GM18505 (cell line): ENCODE measurements around the gene EEA1.
"Not testable (repeated sequence)": the region's sequence is repeated elsewhere in the genome, so short reads cannot be mapped to it uniquely, and the experiment has no call there.

ENCODE experiments used
- ATAC-seq: cut with Tn5 transposase; IDR thresholded peaks from one replicate; pipeline ENCODE4 v1.9.1; 2021; ENCODE audit not compliant: unreplicated experiment
- POLR2A ChIP-seq: IDR thresholded peaks from 4 replicates; pipeline ENCODE4 v1.6.1; 2011; ENCODE audit warnings: borderline replicate concordance; ENCODE audit not compliant: insufficient read depth, insufficient read length; ENCODE audit errors: extremely low read depth

The EEA1 gene

DNA sequence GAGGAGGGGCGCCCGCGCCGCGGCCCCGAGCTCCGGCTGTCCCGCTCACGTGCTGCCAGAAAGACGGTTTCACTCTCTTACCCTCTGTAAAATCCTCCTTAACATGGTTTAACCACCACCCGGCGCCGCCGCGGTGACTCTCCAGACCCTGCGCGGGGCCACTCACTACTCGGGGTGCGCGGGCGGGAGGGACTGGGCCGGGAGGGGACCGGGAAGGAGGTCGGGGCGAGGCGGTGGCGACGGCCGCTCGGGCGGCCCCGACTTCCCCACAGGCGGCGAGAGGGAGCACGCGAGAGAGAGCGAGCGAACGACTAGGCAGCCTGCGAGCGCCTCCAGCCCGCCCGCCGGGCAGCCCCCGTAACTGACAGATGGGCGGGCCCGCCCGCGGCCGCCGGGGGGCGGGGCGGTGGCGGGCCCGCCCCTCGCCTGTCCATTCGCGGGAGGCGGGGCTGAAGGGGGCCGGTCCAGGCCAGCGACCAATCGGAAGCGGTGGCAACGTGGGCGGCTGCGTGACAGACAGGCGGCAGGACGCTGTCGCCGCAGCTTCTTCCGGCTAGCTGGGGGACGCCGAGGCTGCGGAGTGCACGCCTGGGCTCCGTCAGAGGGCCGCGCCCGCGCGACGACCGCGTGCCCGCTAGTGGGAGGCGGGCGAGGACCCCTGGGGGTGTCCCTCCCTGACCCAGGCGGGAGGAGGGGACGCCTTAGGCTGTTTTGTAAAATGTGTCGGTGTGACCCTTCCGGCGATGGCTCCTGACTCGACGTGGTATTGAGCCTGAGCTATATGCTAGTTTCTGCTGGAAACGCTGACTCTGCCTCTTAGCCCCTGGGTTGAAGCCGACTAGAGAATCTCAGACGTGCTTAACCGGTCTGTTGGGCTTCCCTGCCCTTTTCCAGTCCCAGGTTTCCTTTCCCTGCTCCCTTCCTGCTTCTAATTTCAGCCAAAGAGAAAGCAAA lies at the start of gene EEA1:
EEA1 (minus strand) TSS at position 334 of the 954 bp plus-strand sequence; CDS start at position 105, 229 bp downstream.
- peak; percentile 82 for ATAC-seq
- TF ChIP-seq POLR2A, result peak; percentile 96

DNA sequence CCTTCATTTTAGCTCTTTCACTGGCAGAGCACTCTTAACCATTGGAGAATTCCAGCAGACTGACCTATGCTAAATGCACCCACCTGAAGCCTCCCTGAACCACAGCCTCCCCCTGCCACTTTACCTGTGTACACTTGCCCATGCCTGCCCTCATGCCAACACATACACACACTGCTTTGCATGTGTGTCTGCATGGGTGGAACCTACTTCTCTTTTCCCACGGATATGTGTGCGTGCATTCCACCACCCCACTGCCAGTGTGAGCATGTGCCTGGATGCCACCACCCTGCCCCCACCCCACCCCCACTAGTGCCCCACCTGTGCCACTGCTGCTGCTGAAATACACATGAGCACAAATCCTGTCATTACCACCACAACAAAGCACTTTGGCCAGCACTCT lies 49.5 kb upstream of the EEA1 start:
- TF ChIP-seq POLR2A, result no peak
- no peak for ATAC-seq

DNA sequence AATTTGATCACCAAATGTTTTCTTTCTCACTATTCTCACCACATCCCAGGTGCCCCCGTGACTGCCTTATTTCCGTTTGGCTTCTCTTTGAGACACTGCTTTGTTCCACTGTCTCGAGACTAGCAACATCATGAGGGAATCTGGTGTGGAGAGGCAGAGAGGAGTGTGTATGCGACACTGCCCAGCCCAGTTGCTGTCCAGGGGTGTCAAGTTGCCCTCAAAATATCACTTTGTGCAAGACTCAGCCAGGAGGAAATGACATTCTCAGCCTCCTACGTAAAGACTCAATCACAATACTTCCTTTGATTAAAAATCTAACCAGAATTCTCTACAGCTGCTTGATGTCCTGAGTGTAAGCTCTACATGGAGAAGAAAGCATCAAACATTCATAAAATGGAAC lies 48.2 kb upstream of the EEA1 start:
- ATAC-seq, result no peak
- TF ChIP-seq POLR2A, result no peak

DNA sequence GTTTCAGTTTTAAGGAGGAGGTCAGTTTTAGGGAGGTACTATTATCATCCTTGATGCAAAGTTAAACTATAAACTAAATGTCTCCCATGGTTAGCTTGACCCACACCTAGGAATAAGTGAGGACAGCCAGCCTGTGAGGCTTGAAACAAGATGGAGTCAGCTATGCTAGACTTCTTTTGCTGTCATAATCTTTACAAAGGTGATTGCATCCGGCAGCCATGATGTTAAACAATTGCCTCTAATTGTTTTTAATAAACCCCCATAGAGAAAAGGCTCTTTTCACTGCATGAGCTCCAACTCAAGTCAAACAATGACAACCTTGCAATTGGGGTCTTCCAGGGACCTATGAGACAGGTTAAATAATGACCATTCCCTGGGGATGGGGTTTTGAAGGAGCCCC lies 45.7 kb upstream of the EEA1 start:
- ATAC-seq, result no peak
- TF ChIP-seq POLR2A, result no peak

DNA sequence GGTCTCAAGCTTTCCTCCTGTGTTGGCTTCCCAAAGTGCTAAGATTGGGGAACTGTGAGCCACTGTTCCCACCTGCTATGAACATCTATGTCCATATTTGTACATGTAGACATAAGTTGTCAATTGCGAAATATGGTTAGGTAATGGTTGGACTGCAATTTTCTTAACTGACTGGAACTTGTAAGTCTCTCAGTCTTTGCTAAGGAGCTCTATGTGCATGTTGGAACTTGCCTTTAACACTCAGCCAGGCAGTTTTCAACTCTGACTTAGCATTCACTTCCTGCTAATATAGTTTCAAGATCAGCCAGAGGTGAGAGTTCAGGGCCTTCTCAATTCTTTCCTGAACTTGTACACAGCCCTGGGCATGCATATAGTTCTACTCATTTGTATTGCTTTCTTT lies 44.5 kb upstream of the EEA1 start:
- peak; percentile 32 for TF ChIP-seq POLR2A
- no peak for ATAC-seq

DNA sequence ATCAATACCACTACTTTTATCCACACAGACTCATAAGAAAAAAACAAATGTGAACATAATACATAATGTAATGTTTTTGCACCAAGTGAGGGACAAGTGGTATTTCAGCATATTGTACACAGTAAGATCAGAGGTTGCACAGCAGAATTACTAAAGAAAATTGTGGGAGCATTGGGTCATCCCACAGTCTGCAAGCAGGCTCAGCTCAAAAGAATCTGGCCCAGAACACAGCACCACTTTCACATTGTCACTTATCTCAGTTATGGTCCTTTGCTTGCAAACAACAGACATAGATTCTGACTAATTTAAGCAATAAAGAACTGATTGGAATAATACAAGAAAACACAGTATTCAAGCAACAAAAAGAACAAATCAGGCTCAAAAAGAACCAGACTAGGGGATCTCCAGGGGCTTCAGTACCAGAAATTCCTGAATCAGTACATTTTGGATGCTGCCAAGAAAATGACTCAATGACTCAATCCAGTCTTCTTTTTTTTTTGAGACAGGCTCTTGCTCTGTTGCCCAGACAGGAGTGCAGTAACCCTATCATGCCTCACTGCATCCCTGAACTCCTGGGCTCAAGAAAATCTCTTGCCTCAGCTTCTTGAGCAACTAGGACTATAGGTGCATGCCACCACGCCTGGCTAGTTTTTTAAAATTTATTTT lies 42.9 kb upstream of the EEA1 start:
- ATAC-seq, result no peak
- TF ChIP-seq POLR2A, result no peak

DNA sequence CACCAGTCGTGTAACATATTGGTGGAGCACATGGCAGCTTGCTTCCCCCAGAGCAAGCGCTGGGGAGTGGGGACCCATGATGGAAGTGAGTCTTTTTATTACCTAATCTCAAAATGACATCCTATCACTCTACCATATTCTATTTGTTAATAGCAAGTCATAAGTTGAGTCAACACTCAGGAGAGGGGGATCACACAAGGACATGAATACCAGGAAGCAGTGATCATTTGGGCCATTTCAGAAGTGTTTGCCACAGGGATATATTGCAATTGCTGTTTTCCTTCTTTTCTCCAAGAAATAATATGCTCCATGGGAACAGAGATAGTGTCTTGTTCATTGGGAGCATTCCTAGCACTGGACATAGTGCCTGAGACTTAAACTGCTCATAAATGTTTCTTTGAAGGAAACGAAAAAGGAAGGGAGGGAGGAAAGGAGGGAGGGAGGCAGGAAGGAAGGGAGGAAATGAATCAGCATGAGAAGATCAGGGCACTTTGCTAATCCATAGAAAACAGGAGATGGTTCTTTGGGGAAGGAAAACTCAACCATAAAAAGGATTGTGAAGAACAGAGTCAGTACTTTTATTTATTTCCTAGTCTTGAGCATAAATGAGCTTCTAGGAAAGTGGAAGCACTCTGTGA lies 39.2 kb upstream of the EEA1 start:
- TF ChIP-seq POLR2A, result no peak
- ATAC-seq, result no peak

DNA sequence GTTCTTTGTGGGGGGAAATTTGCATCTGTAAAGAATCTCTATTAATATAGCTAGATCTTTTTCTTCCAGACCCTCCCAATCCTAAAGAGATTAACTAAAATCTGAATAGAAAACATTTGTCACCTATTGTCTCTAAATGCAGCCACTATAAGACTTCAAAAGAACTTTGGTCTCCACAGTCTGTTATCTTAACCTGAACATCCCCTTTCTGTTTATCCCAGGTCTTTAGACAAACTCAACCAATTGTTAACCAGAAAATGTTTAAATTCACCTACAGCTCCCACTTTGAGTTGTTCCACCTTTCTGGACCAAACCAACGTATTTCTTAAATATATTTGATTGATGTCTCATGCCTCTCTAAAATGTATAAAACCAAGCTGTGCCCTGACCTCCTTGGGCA lies 35.3 kb upstream of the EEA1 start:
- ATAC-seq, result not testable (repeated sequence)

DNA sequence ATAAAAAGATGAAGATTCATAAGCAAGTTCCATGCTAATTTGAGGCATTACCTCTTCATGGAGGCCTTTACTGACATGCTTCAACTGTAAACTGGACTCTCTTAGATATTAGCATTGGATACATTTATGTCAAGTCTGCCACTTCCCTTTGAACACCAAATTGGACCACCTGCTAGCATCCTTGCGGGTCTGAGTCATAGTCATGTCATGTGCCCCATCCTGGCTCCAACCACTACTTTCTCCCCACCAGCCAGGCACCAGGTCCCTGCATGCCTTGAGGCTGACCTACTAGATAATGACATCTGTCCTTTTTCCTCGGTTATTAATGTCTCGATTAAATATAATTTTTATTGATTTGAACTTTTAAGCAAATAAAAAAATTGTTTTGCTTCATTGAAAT lies 32.9 kb upstream of the EEA1 start:
- no peak for ATAC-seq
- TF ChIP-seq POLR2A, result no peak

DNA sequence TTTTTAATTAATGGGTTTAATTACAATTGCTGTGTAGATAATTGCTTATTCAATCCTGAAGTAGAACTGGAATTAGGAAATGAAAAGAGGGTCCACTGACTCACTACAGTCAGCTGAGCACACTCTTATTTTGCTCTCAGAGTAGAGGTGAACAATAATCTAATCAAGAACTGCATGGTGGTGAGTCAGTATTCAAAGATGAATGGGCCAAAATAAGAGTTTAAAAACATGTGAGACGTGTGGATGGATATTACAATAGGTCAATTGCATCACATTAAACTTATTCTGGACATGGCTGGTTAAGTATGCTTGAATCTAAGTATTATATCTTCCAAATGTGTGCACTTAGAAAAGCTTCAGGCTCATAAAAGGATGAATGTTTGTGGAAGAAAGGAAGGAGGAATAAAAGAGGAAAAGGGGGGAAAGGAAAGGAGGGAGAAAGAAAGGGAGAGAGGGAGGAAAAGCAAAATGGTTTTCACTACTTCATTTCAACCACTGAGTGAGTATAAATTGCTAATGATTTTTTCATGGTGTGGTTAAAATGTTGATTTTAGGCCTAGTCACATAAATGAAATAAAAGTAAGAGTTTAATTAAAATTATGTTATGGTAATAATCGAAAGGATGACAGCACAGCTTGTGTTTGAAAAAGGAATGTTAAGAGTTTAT lies 27.0 kb upstream of the EEA1 start:
- ATAC-seq, result no peak
- no peak for TF ChIP-seq POLR2A

DNA sequence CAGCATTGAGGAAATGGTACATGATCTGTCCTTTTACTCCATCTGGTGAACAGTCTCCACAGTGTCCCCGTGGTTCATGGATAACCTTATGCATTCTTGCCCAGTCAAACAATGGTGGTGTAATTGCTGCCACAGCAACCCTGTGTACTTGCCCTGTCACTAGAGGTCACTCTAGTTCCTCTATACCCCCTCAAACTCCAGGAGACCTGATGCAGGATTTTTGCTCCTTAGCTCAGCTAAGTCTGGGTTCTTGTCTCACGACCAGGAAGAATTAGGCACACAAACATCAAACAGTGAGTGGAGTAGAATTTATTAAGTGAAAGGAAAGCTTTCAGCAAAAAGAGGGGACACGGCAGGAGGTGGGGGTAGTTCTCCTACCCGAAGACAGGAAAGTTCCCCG lies 24.7 kb upstream of the EEA1 start:
- no peak for TF ChIP-seq POLR2A
- no peak for ATAC-seq

DNA sequence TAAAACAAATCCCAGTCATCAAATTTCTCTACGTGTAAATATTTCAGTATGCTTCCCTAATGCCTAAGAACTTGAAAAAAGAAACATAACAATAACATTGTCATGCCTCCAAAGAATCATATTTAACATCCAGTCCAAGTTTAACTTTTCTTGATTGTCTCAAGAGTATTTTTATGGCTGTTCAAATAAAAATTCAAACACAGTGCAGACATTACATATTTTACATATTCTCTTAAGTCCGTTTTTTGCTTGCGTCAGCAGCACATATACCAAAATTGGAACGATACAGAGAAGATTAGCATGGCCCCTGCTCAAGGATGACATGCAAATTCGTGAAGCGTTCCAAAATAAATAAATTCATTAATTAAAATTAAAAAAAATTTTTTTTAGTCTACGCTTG lies 23.3 kb upstream of the EEA1 start:
- no peak for TF ChIP-seq POLR2A
- no peak for ATAC-seq

DNA sequence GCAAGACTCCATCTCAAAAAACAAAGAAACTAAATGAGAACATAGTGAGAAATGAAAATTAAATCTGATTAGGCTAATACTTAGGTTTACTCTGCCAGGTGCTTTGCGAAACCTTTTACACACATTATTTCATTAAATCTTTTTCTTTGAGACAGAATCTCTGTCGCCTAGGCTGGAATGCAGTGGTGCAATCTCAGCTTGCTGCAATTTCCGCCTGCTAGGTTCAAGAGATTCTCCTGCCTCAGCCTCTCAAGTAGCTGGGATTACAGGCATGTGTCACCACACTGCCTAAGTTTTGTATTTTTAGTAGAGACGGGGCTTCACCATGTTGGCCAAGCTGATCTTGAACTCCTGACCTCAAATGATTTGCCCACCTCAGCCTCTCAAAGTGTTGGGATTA lies 21.9 kb upstream of the EEA1 start:
- TF ChIP-seq POLR2A, result no peak
- ATAC-seq, result no peak
